ENCODE results near the gene DNASE1L2. TPM values are rescaled to one million over a fixed set of nuclear protein-coding genes. Genes with fewer than 3 reads are reported as not detected.
"Not testable (repeated sequence)": the region's sequence is repeated elsewhere in the genome, so short reads cannot be mapped to it uniquely, and the experiment has no call there.

Gene DNASE1L2
- total and polyA plus RNA-seq, 2 of the 8 experiments (the other 6 are each of a cell fraction or from before 2014, with no cell fraction given) = 0.35 to 0.97 TPM

GRCh38 chr16:2267505-2267912, 31.3 kb downstream of the DNASE1L2 start:
- POLR2A ChIA-PET (ENCODE audit: partially characterized antibody) = interaction anchor here (1.2 to 13.7 kb wide), 2 partner anchors 12 to 30 kb away, joined by 4 to 228 read pairs; partner anchors contain the start of genes DNASE1L2 and ECI1
- Histone ChIP-seq H3K36me3 (ENCODE audit: control insufficient read depth in 2 of 4, insufficient read depth in 4 of 4, low read length in 3 of 4) (peaks cover 11 to 20% (median 17%) of the 10 kb centered on the region in 4 experiments), H3K79me2 (ENCODE audit: control insufficient read depth in 1 of 2, insufficient read depth in 2 of 2, low read length in 2 of 2) (peaks cover 43 to 61% of the 10 kb centered on the region in 2 experiments), H4K20me1 (replicated peaks in 1 of 2; ENCODE audit: control insufficient read depth in 1 of 2, insufficient read depth in 2 of 2, low read length in 2 of 2) (peaks cover 29 to 31% of the 10 kb centered on the region in 2 experiments), H3K9ac (replicated peaks in 1 of 4; ENCODE audit: extremely low read depth in 1 of 4, low read depth in 3 of 4, low read length in 3 of 4) (peak overlapping the region; percentile 96 to 100 (median 98)), H3K4me2 (ENCODE audit: insufficient read depth in 1 of 2, low read depth in 2 of 2, low read length in 2 of 2) (peak overlapping the region; percentile 78 to 93; a peak in 3 of 4 replicates), H4K8ac (ENCODE audit: extremely low read depth, insufficient read depth, low read length) (peak overlapping the region; percentile 100; the same call in 1 of the 2 replicates), H3K27ac (ENCODE audit: low read depth, low read length) (peak overlapping the region; percentile 99), H2BK5ac (ENCODE audit: low read depth, low read length) (peak overlapping the region; percentile 100), H3K4me3 (ENCODE audit: extremely low read depth in 1 of 4, insufficient read depth in 2 of 4, low read depth in 3 of 4, low read length in 4 of 4) (peak overlapping the region; percentile 65 to 99 (median 94)), H3K79me1 (ENCODE audit: low read depth, low read length) (peaks cover 15% of the 10 kb centered on the region), H3K18ac (ENCODE audit: extremely low read depth, low read length) (peak overlapping the region; percentile 90; the same call in 1 of the 2 replicates)
- H4K5ac ChIP-seq (ENCODE audit: insufficient read length, low read depth, low read length); H2BK20ac ChIP-seq (ENCODE audit: low read length); H3K4ac ChIP-seq (replicated peaks; ENCODE audit: insufficient read length, low read depth, low read length); H3K56ac ChIP-seq (replicated peaks; ENCODE audit: insufficient read length, low read depth, low read length); H3K23me2 ChIP-seq (ENCODE audit: low read depth, low read length); H3K14ac ChIP-seq (ENCODE audit: insufficient read length); H3K27me3 ChIP-seq (replicated peaks in 1 of 4; ENCODE audit: control insufficient read depth in 3 of 4, extremely low read depth in 1 of 4, insufficient read depth in 3 of 4, low read length in 3 of 4); H2BK12ac ChIP-seq (ENCODE audit: low read depth, low read length); DNase-seq (ENCODE audit: low read depth in 1 of 2, low spot score in 2 of 2); CTCF ChIA-PET (ENCODE audit: partially characterized antibody); H2BK120ac ChIP-seq (replicated peaks; ENCODE audit: low read depth, low read length); H2AK5ac ChIP-seq (ENCODE audit: low read depth, low read length); H3K23ac ChIP-seq (ENCODE audit: insufficient read length); H2AFZ ChIP-seq (ENCODE audit: low read length); H3K4me1 ChIP-seq (replicated peaks in 1 of 4; ENCODE audit: control insufficient read depth in 3 of 4, insufficient read depth in 4 of 4, low read length in 3 of 4); H3K9me3 ChIP-seq (ENCODE audit: insufficient read depth in 2 of 2, low read depth in 1 of 2, low read length in 1 of 2); H4K91ac ChIP-seq (replicated peaks; ENCODE audit: insufficient read length, low read length); H2BK15ac ChIP-seq (ENCODE audit: low read length); FAIRE-seq: not testable (repeated sequence)
- WGBS, 2 experiments (ENCODE audit: extremely low coverage in 1 of 2, insufficient coverage in 1 of 2, insufficient read length in 1 of 2, insufficient replicate concordance in 2 of 2, low coverage in 1 of 2, low lambda C conversion rate in 2 of 2, missing lambda C conversion rate in 1 of 2) = 4% methylated on average over 18 of the region's 54 CpGs; no CpG with 5 or more reads in 1 of the 2 experiments

Data from H1 (cell line).